Epithelial cell of proximal tubule (primary cell): ENCODE measurements around the gene RAB40B. TPM values are rescaled to one million over a fixed set of nuclear protein-coding genes. Genes with fewer than 3 reads are reported as not detected.

Experiments used
- DNase-seq: peaks from one replicate; pipeline ENCODE4 v3.0.0-alpha.2; 2011; ENCODE audit warnings: low read depth
- H3K4me3 ChIP-seq: 2 replicates; pipeline ENCODE4 v1.5.1; 2011; ENCODE audit warnings: low read depth, mild to moderate bottlenecking, low read length
- CTCF ChIP-seq: conservative IDR thresholded peaks from 2 replicates; pipeline ENCODE4 v1.5.1; 2012; ENCODE audit warnings: low read depth, mild to moderate bottlenecking, low read length
- total RNA-seq: library from RNA; depleted of rRNA; stranded (reverse); fragments of >200 nt; gene quantifications from 2 replicates; pipeline ENCODE4 v1.2.3, GENCODE V29; 2015

Gene RAB40B
- total RNA-seq, 1 donor from 2014 or later, result 7.8 TPM

GRCh38 chr17:82709676-82710498, 11.4 kb upstream of the RAB40B start:
- TF ChIP-seq CTCF, result no peak
- DNase-seq, result no peak

GRCh38 chr17:82709024-82709675, 10.7 kb upstream of the RAB40B start:
- TF ChIP-seq CTCF, result no peak
- no peak overlapping the region for H3K4me3 ChIP-seq
- no peak for DNase-seq

More at GRCh38 chr17:82709676-82710498, 11.4 kb upstream of the RAB40B start:
- H3K4me3 ChIP-seq, result no peak overlapping the region

- no peak for DNase-seq
- no peak for TF ChIP-seq CTCF
- H3K4me3 ChIP-seq, result no peak overlapping the region
Measured at GRCh38 chr17:82705756-82706155, 7.3 kb upstream of the RAB40B start.

- DNase-seq, result no peak
- H3K4me3 ChIP-seq, result no peak overlapping the region
- TF ChIP-seq CTCF, result no peak
Measured at GRCh38 chr17:82704886-82705285, 6.4 kb upstream of the RAB40B start.

GRCh38 chr17:82703935-82704865, 5.7 kb upstream of the RAB40B start:
- TF ChIP-seq CTCF, result no peak
- H3K4me3 ChIP-seq, result no peak overlapping the region
- DNase-seq, result no peak

- TF ChIP-seq CTCF, result no peak
- H3K4me3 ChIP-seq, result no peak overlapping the region
- DNase-seq, result no peak
Measured at GRCh38 chr17:82703036-82703745, 4.7 kb upstream of the RAB40B start.
